SK-N-MC (cell line): Measurements from ENCODE around the gene CHST13.

ENCODE experiments used
- FOXP2 ChIP-seq: optimal IDR thresholded peaks from 2 replicates; pipeline ENCODE3; 2011; ENCODE audit warnings: mild to moderate bottlenecking, moderate library complexity; ENCODE audit not compliant: insufficient read depth; ENCODE audit errors: extremely low read length, control extremely low read depth
- POLR2AphosphoS5 ChIP-seq: IDR thresholded peaks from 2 replicates; pipeline ENCODE4 v1.6.1; 2012; ENCODE audit warnings: mild to moderate bottlenecking, low read depth, low read length, borderline replicate concordance

DNA sequence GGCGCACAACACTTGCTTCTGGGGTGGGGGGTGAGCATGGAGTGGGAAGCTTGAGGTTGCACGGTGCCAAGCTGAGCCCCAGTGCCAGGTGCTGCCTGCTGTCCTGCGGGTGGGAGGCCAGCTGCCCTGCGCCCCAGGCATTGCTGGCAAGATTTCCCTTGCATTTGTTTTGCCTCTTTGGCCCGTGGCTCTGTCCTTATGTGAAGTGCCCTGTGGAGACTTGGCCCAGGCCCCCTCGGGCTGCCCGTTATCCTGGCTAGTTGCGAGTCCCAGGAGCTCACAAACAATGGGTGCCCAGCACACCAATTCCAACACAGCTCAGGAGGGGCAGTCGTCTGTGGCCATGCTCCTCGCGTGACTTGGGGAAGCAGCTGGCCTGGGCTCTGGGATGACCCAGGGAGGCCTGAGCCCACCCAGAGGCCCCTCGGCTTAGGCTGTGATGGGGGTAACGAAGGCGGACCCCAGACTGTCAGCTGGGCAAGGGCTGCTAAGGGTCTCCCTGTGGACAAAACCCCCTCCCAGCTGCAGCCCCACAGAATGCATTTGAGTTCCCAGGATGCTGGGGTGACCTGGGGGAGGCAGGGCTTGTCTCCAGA lies 28.8 kb downstream of the CHST13 start:
- TF ChIP-seq FOXP2 (no peak), POLR2AphosphoS5 (no peak)
